H9 (cell line): ENCODE data around the gene HNRNPLL. TPM values are rescaled to one million over a fixed set of nuclear protein-coding genes. Genes with fewer than 3 reads are reported as not detected.

ENCODE experiments used
- DNase-seq: peaks from one replicate; pipeline ENCODE4 v3.0.0-alpha.2; 2017
- H2AFZ ChIP-seq: one replicate; pipeline ENCODE4 v1.6.1; 2013; ENCODE audit warnings: mild to moderate bottlenecking, low read length, control low read depth, moderate library complexity
- H2AK5ac ChIP-seq: 2 replicates; pipeline ENCODE4 v1.6.1; 2013; ENCODE audit warnings: low read length, control low read depth, mixed read lengths; ENCODE audit not compliant: insufficient read length
- H2BK120ac ChIP-seq: one replicate; pipeline ENCODE4 v1.6.1; 2013; ENCODE audit warnings: low read depth, mild to moderate bottlenecking, low read length, control low read depth, inconsistent platforms; ENCODE audit not compliant: poor library complexity, severe bottlenecking
- H2BK12ac ChIP-seq: 2 replicates; pipeline ENCODE4 v1.6.1; 2013; ENCODE audit warnings: low read length, control low read depth, mixed read lengths, low read depth; ENCODE audit not compliant: insufficient read length
- H2BK15ac ChIP-seq: 2 replicates; pipeline ENCODE4 v1.6.1; 2013; ENCODE audit warnings: low read depth, low read length, control low read depth
- H2BK20ac ChIP-seq: one replicate; pipeline ENCODE4 v1.6.1; 2013; ENCODE audit warnings: low read depth, mild to moderate bottlenecking, low read length, control low read depth, inconsistent platforms; ENCODE audit not compliant: poor library complexity, severe bottlenecking
- H2BK5ac ChIP-seq: 2 replicates; pipeline ENCODE4 v1.6.1; 2013; ENCODE audit warnings: low read length, control low read depth, mixed read lengths; ENCODE audit not compliant: insufficient read length
- H3K14ac ChIP-seq: 2 replicates; pipeline ENCODE4 v1.6.1; 2013; ENCODE audit warnings: low read length, control low read depth; ENCODE audit not compliant: insufficient read depth
- H3K18ac ChIP-seq: 2 replicates; pipeline ENCODE4 v1.6.1; 2013; ENCODE audit warnings: low read depth, mild to moderate bottlenecking, mixed read lengths, low read length, control low read depth; ENCODE audit not compliant: insufficient read length
- H3K23ac ChIP-seq: 2 replicates; pipeline ENCODE4 v1.6.1; 2013; ENCODE audit warnings: low read length, control low read depth, mixed read lengths, low read depth; ENCODE audit not compliant: insufficient read length
- H3K23me2 ChIP-seq: 2 replicates; pipeline ENCODE4 v1.6.1; 2013; ENCODE audit warnings: low read depth, mild to moderate bottlenecking, mixed read lengths, low read length, control low read depth; ENCODE audit not compliant: insufficient read length, poor library complexity, severe bottlenecking
- H3K27ac ChIP-seq: 2 replicates; pipeline ENCODE4 v1.5.1; 2013; ENCODE audit warnings: low read length, control low read depth, mixed read lengths, low read depth; ENCODE audit not compliant: insufficient read length
- H3K27me3 ChIP-seq: 2 replicates; pipeline ENCODE4 v1.6.1; 2013; ENCODE audit warnings: low read length, control low read depth, inconsistent platforms; ENCODE audit not compliant: insufficient read depth
- H3K4ac ChIP-seq: 2 replicates; pipeline ENCODE4 v1.6.1; 2013; ENCODE audit warnings: low read depth, mild to moderate bottlenecking, control low read depth, inconsistent platforms, low read length, moderate library complexity
- H3K4me1 ChIP-seq: 2 replicates; pipeline ENCODE4 v1.6.1; 2013; ENCODE audit warnings: low read length, control low read depth, inconsistent platforms; ENCODE audit not compliant: insufficient read depth
- H3K4me2 ChIP-seq: 2 replicates; pipeline ENCODE4 v1.6.1; 2013; ENCODE audit warnings: low read length, control low read depth, mixed read lengths; ENCODE audit not compliant: insufficient read length, insufficient read depth
- H3K56ac ChIP-seq: 2 replicates; pipeline ENCODE4 v1.6.1; 2013; ENCODE audit warnings: low read depth, mild to moderate bottlenecking, mixed read lengths, low read length, control low read depth; ENCODE audit not compliant: insufficient read length
- H3K79me1 ChIP-seq: 2 replicates; pipeline ENCODE4 v1.6.1; 2013; ENCODE audit warnings: low read depth, mild to moderate bottlenecking, moderate library complexity, low read length, control low read depth, inconsistent platforms; ENCODE audit not compliant: insufficient read depth, poor library complexity, severe bottlenecking
- H3K79me2 ChIP-seq: 2 replicates; pipeline ENCODE4 v1.6.1; 2013; ENCODE audit warnings: low read length, control low read depth, inconsistent platforms; ENCODE audit not compliant: insufficient read depth
- H3K9ac ChIP-seq: 2 replicates; pipeline ENCODE4 v1.6.1; 2013; ENCODE audit warnings: low read length, control low read depth, mixed read lengths; ENCODE audit not compliant: insufficient read length; ENCODE audit errors: extremely low read depth
- H3K9me3 ChIP-seq: one replicate; pipeline ENCODE4 v1.6.1; 2013; ENCODE audit warnings: low read depth, low read length, inconsistent platforms; ENCODE audit not compliant: control insufficient read depth
- H3T11ph ChIP-seq: one replicate; pipeline ENCODE4 v1.6.1; 2013; ENCODE audit warnings: mild to moderate bottlenecking, low read length, control low read depth, inconsistent platforms
- H4K20me1 ChIP-seq: one replicate; pipeline ENCODE4 v1.6.1; 2013; ENCODE audit not compliant: control insufficient read depth, insufficient read length, insufficient read depth
- H4K5ac ChIP-seq: 2 replicates; pipeline ENCODE4 v1.6.1; 2013; ENCODE audit warnings: low read depth, mild to moderate bottlenecking, mixed read lengths, low read length, control low read depth; ENCODE audit not compliant: insufficient read length
- H4K8ac ChIP-seq: replicated peaks from 2 replicates; pipeline ENCODE4 v1.6.1; 2013; ENCODE audit warnings: low read length, control low read depth, mixed read lengths, low read depth; ENCODE audit not compliant: insufficient read length
- H4K91ac ChIP-seq: 2 replicates; pipeline ENCODE4 v1.6.1; 2013; ENCODE audit warnings: low read depth, mild to moderate bottlenecking, moderate library complexity, mixed read lengths, low read length, control low read depth; ENCODE audit not compliant: insufficient read length
- H3K27ac Mint-ChIP-seq, 3 experiments: 2 replicates in 2 of 3; 3 replicates in 1 of 3; pipeline ENCODE4 v1.8.0; 2020 to 2021; ENCODE audit warnings: mixed read lengths in 3 of 3, mild to moderate bottlenecking in 1 of 3, moderate library complexity in 1 of 3
- H3K27me3 Mint-ChIP-seq: 2 replicates; pipeline ENCODE4 v1.8.0; 2021; ENCODE audit warnings: low read depth, mild to moderate bottlenecking, moderate library complexity, mixed read lengths
- H3K36me3 Mint-ChIP-seq, 3 experiments: 2 replicates in 2 of 3; 3 replicates in 1 of 3; pipeline ENCODE4 v1.8.0; 2020 to 2021; ENCODE audit warnings: low read depth in 3 of 3, mixed read lengths in 3 of 3; ENCODE audit not compliant: insufficient read depth in 1 of 3
- H3K4me1 Mint-ChIP-seq, 2 experiments: 2 replicates each; pipeline ENCODE4 v1.8.0; 2020; ENCODE audit warnings: mixed read lengths in 2 of 2
- H3K4me3 Mint-ChIP-seq, 2 experiments: 2 replicates in 1 of 2; 3 replicates in 1 of 2; pipeline ENCODE4 v1.8.0; 2020 to 2021; ENCODE audit warnings: mild to moderate bottlenecking in 2 of 2, mixed read lengths in 2 of 2, moderate library complexity in 1 of 2
- H3K9me3 Mint-ChIP-seq, 2 experiments: 2 replicates in 1 of 2; 3 replicates in 1 of 2; pipeline ENCODE4 v1.8.0; 2020; ENCODE audit warnings: mild to moderate bottlenecking in 2 of 2, mixed read lengths in 2 of 2, moderate library complexity in 1 of 2
- WGBS: extraction: QIAGEN DNeasy Blood & Tissue Kit; methylation state at CpG from one replicate; pipeline ENCODE4 v1.1.7; 2013; ENCODE audit warnings: missing lambda C conversion rate, low lambda C conversion rate, mixed read lengths; ENCODE audit not compliant: insufficient read length; ENCODE audit errors: extremely low coverage; 5-methylcytosine and 5-hydroxymethylcytosine counted together
- total RNA-seq: library from RNA; stranded (reverse); gene quantifications from 2 replicates; pipeline ENCODE4 v1.2.1, GENCODE V29; 2021
- TF ChIP-seq, protein P1 (sequence below): fragments of 200-600 bp; sonication (generic); conservative IDR thresholded peaks from 3 replicates; pipeline ENCODE4 v1.8.0; 2021; ENCODE audit warnings: antibody characterized with exemption, mild to moderate bottlenecking

HNRNPLL gene
- total RNA-seq, 1 experiment from 2014 or later, result 52.3 TPM

DNA sequence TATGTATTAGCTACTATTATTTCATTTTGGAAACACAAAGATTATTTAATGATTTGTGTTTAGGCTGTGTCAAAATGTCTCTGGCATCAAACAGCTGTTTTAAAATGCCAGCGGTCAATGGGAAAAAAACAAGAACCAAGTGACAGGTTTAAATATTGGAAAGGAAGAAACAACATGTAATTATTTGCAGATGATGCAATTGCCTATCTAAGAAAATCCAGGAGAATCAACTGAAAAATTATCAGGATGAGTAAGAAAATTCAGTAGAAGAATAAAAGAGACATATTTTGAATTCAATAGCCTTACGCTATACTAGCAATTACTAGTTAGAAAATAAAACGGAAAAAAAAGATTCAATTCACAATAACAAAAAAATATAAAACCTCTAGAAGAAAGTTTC, 51.6 kb downstream of the HNRNPLL start:
- H3K4me3 Mint-ChIP-seq, result no peak overlapping the region
- H3K27ac ChIP-seq, result no peak overlapping the region
- H3T11ph ChIP-seq, result no peak overlapping the region
- H3K79me2 ChIP-seq, result no peaks in the 10 kb centered on the region
- no peak overlapping the region for H4K91ac ChIP-seq
- no peaks in the 10 kb centered on the region for H3K23me2 ChIP-seq
- no peak overlapping the region for H3K18ac ChIP-seq
- no peak overlapping the region for H3K4ac ChIP-seq
- TF ChIP-seq, protein P1, sequence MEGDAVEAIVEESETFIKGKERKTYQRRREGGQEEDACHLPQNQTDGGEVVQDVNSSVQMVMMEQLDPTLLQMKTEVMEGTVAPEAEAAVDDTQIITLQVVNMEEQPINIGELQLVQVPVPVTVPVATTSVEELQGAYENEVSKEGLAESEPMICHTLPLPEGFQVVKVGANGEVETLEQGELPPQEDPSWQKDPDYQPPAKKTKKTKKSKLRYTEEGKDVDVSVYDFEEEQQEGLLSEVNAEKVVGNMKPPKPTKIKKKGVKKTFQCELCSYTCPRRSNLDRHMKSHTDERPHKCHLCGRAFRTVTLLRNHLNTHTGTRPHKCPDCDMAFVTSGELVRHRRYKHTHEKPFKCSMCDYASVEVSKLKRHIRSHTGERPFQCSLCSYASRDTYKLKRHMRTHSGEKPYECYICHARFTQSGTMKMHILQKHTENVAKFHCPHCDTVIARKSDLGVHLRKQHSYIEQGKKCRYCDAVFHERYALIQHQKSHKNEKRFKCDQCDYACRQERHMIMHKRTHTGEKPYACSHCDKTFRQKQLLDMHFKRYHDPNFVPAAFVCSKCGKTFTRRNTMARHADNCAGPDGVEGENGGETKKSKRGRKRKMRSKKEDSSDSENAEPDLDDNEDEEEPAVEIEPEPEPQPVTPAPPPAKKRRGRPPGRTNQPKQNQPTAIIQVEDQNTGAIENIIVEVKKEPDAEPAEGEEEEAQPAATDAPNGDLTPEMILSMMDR, result no peak
- no peak overlapping the region for H2AFZ ChIP-seq
- DNase-seq, result no peak
- H4K5ac ChIP-seq, result no peak overlapping the region
- H2AK5ac ChIP-seq, result no peak overlapping the region
- H3K23ac ChIP-seq, result no peak overlapping the region
- H2BK15ac ChIP-seq, result no peak overlapping the region
- H3K9me3 Mint-ChIP-seq, result no peaks in the 10 kb centered on the region
- H2BK12ac ChIP-seq, result no peak overlapping the region
- no peak overlapping the region for H3K14ac ChIP-seq
- H2BK120ac ChIP-seq, result no peak overlapping the region
- H3K27ac Mint-ChIP-seq, result no peak overlapping the region
- no peak overlapping the region for H3K9ac ChIP-seq
- H3K56ac ChIP-seq, result no peak overlapping the region
- H2BK5ac ChIP-seq, result no peak overlapping the region
- H3K27me3 Mint-ChIP-seq, result no peaks in the 10 kb centered on the region; the same call in 1 of the 2 replicates
- no peaks in the 10 kb centered on the region for H3K79me1 ChIP-seq
- no CpG with 5 or more reads among the region's 3 CpGs for WGBS
- no peaks in the 10 kb centered on the region for H3K27me3 ChIP-seq
- H2BK20ac ChIP-seq, result no peak overlapping the region
- H3K36me3 Mint-ChIP-seq, result peaks cover 4 to 7% (median 4%) of the 10 kb centered on the region in 3 experiments; a peak in 5 of 7 replicates
- H3K4me1 Mint-ChIP-seq, result peaks cover 8 to 11% of the 10 kb centered on the region in 2 experiments
- no peak overlapping the region for H3K4me2 ChIP-seq
- no peaks in the 10 kb centered on the region for H3K9me3 ChIP-seq
- H4K20me1 ChIP-seq, result no peaks in the 10 kb centered on the region
- H3K4me1 ChIP-seq, result no peaks in the 10 kb centered on the region; the same call in 1 of the 2 replicates
- H4K8ac ChIP-seq, result no peak overlapping the region
